Neural crest cell (in vitro differentiated cells): ENCODE data around the gene DAAM2. TPM values are rescaled to one million over a fixed set of nuclear protein-coding genes. Genes with fewer than 3 reads are reported as not detected.

ENCODE experiments used
- DNase-seq: peaks from one replicate; pipeline ENCODE4 v3.0.0; 2021; ENCODE audit warnings: low read depth, mixed read lengths, low spot score
- H3K27ac Mint-ChIP-seq: one replicate; pipeline ENCODE4 v1.8.0; 2021; ENCODE audit warnings: mild to moderate bottlenecking, mixed read lengths; ENCODE audit not compliant: unreplicated experiment
- H3K27me3 Mint-ChIP-seq: 2 replicates; pipeline ENCODE4 v1.8.0; 2021; ENCODE audit warnings: low read depth, mild to moderate bottlenecking, mixed read lengths
- H3K36me3 Mint-ChIP-seq: 2 replicates; pipeline ENCODE4 v1.8.0; 2021; ENCODE audit warnings: low read depth, mild to moderate bottlenecking, mixed read lengths
- H3K4me1 Mint-ChIP-seq: 2 replicates; pipeline ENCODE4 v1.8.0; 2021; ENCODE audit warnings: mixed read lengths
- H3K4me3 Mint-ChIP-seq: one replicate; pipeline ENCODE4 v1.8.0; 2021; ENCODE audit warnings: mild to moderate bottlenecking, mixed read lengths
- H3K9me3 Mint-ChIP-seq: 2 replicates; pipeline ENCODE4 v1.8.0; 2021; ENCODE audit warnings: mixed read lengths
- CTCF ChIP-seq: fragments of 200-600 bp; sonication (generic); conservative IDR thresholded peaks from 2 replicates; pipeline ENCODE4 v1.5.0; 2021; ENCODE audit warnings: antibody characterized with exemption, mild to moderate bottlenecking
- total RNA-seq: library from RNA; stranded (reverse); gene quantifications from 2 replicates; pipeline ENCODE4 v1.2.1, GENCODE V29; 2021

Gene DAAM2
- total RNA-seq, 1 donor from 2014 or later, result 17.6 TPM

- Mint-ChIP-seq H3K36me3 (peaks cover 3% of the 10 kb centered on the region), H3K27me3 (peaks cover 8% of the 10 kb centered on the region), H3K9me3 (no peaks in the 10 kb centered on the region), H3K4me1 (peaks cover 43% of the 10 kb centered on the region), H3K4me3 (peak overlapping the region; percentile 87), H3K27ac (no peak overlapping the region)
- no peak for DNase-seq
- no peak for TF ChIP-seq CTCF
These were observed 2.1 kb downstream of the DAAM2 start for GRCh38 chr6:39794231-39794630.

GRCh38 chr6:39797751-39798150 is 5.6 kb downstream of the DAAM2 start:
- H3K27ac Mint-ChIP-seq, result no peak overlapping the region
- no peak overlapping the region for H3K4me3 Mint-ChIP-seq
- H3K36me3 Mint-ChIP-seq, result peaks cover 3% of the 10 kb centered on the region
- no peak for DNase-seq
- H3K4me1 Mint-ChIP-seq, result peaks cover 45% of the 10 kb centered on the region
- peaks cover 6% of the 10 kb centered on the region for H3K27me3 Mint-ChIP-seq
- no peak for TF ChIP-seq CTCF
- no peaks in the 10 kb centered on the region for H3K9me3 Mint-ChIP-seq

- DNase-seq, result no peak
- Mint-ChIP-seq H3K27me3 (no peaks in the 10 kb centered on the region), H3K36me3 (no peaks in the 10 kb centered on the region), H3K4me3 (no peak overlapping the region), H3K9me3 (no peaks in the 10 kb centered on the region), H3K4me1 (peaks cover 33% of the 10 kb centered on the region), H3K27ac (no peak overlapping the region)
- TF ChIP-seq CTCF, result no peak
These were observed 8.2 kb downstream of the DAAM2 start for GRCh38 chr6:39800034-39801032.

GRCh38 chr6:39801456-39802251 is 9.5 kb downstream of the DAAM2 start:
- no peak overlapping the region for H3K4me3 Mint-ChIP-seq
- peaks cover 28% of the 10 kb centered on the region for H3K4me1 Mint-ChIP-seq
- no peak for TF ChIP-seq CTCF

GRCh38 chr6:39803872-39804271 is 11.7 kb downstream of the DAAM2 start:
- Mint-ChIP-seq H3K4me1 (peaks cover 36% of the 10 kb centered on the region), H3K9me3 (no peaks in the 10 kb centered on the region), H3K36me3 (no peaks in the 10 kb centered on the region), H3K27me3 (no peaks in the 10 kb centered on the region), H3K4me3 (no peak overlapping the region), H3K27ac (peak overlapping the region; percentile 69)
- TF ChIP-seq CTCF, result no peak
- DNase-seq, result no peak

More at GRCh38 chr6:39801456-39802251, 9.5 kb downstream of the DAAM2 start:
- DNase-seq, result no peak
- H3K9me3 Mint-ChIP-seq, result no peaks in the 10 kb centered on the region
- no peaks in the 10 kb centered on the region for H3K27me3 Mint-ChIP-seq
- H3K36me3 Mint-ChIP-seq, result no peaks in the 10 kb centered on the region
- H3K27ac Mint-ChIP-seq, result no peak overlapping the region
